PC-9 (cell line): ENCODE data around the gene ZNF236.

Source experiments
- CTCF ChIP-seq: fragments of 200-600 bp; sonication (generic); conservative IDR thresholded peaks from 2 replicates; pipeline ENCODE4 v1.6.1; 2017; ENCODE audit warnings: mixed run types, antibody characterized with exemption, mild to moderate bottlenecking, moderate library complexity
- EZH2 ChIP-seq: fragments of 200-600 bp; sonication (generic); IDR thresholded peaks from 2 replicates; pipeline ENCODE4 v1.8.0; 2017; ENCODE audit warnings: antibody characterized with exemption, low read depth

GRCh38 chr18:76835380-76835779 lies 13.0 kb downstream of the ZNF236 start:
- TF ChIP-seq EZH2 (no peak), CTCF (no peak)
